NCI-H446 (cell line): ENCODE results near the gene TET2.

Experiments
- DNase-seq, 2 experiments: peaks; one replicate each; lab custom pipeline; 2025; lab: John Stamatoyannopoulos, UW

The TET2 gene

GRCh38 chr4:105146276-105147015 is at the start of gene TET2:
Gene TET2, plus strand, starts transcription at chr4:105146876. Its CDS starts 87,067 bp downstream, at chr4:105233943.
- peak; percentile 71 to 80 for DNase-seq

- no peak for DNase-seq
These were observed 44.7 kb upstream of the TET2 start for GRCh38 chr4:105102016-105102415.

- DNase-seq: no peak
These were observed 40.2 kb upstream of the TET2 start for GRCh38 chr4:105106426-105106825.

- no peak for DNase-seq
These were observed 39.4 kb upstream of the TET2 start for GRCh38 chr4:105107095-105107856.

GRCh38 chr4:105108971-105109370 is 37.7 kb upstream of the TET2 start:
- no peak for DNase-seq

- DNase-seq: no peak
These were observed 34.4 kb upstream of the TET2 start for GRCh38 chr4:105112274-105112673.

- DNase-seq: no peak
These were observed 32.9 kb upstream of the TET2 start for GRCh38 chr4:105113800-105114199.

- no peak for DNase-seq
These were observed 29.9 kb upstream of the TET2 start for GRCh38 chr4:105116616-105117319.

GRCh38 chr4:105119356-105119755 is 27.3 kb upstream of the TET2 start:
- DNase-seq: no peak

- no peak for DNase-seq
These were observed 26.1 kb upstream of the TET2 start for GRCh38 chr4:105120626-105121025.

GRCh38 chr4:105122350-105122749 is 24.3 kb upstream of the TET2 start:
- no peak for DNase-seq

- DNase-seq: no peak
These were observed 20.1 kb upstream of the TET2 start for GRCh38 chr4:105126311-105127169.

- no peak for DNase-seq
These were observed 19.6 kb upstream of the TET2 start for GRCh38 chr4:105127170-105127445.

- no peak for DNase-seq
These were observed 18.5 kb upstream of the TET2 start for GRCh38 chr4:105128208-105128607.

GRCh38 chr4:105129286-105130040 is 17.2 kb upstream of the TET2 start:
- DNase-seq: no peak

- DNase-seq: no peak
These were observed 15.7 kb upstream of the TET2 start for GRCh38 chr4:105130945-105131344.

GRCh38 chr4:105133976-105134375 is 12.7 kb upstream of the TET2 start:
- no peak for DNase-seq

- no peak for DNase-seq
These were observed 10.9 kb upstream of the TET2 start for GRCh38 chr4:105135785-105136184.

- DNase-seq: no peak
These were observed 9.4 kb upstream of the TET2 start for GRCh38 chr4:105137121-105137875.

- DNase-seq: no peak
These were observed 7.0 kb upstream of the TET2 start for GRCh38 chr4:105139646-105140045.
